Left hindlimb (tissue), 1 donor: ENCODE results near the gene SMYD3.
"Not testable (repeated sequence)": the region's sequence is repeated elsewhere in the genome, so short reads cannot be mapped to it uniquely, and the experiment has no call there.

Experiments used
- DNase-seq: peaks from one replicate; pipeline ENCODE4 v3.0.0-alpha.2; 2018

The SMYD3 gene

GRCh38 chr1:245740336-245740735 is 766.7 kb downstream of the SMYD3 start:
- DNase-seq = not testable (repeated sequence)

DNA sequence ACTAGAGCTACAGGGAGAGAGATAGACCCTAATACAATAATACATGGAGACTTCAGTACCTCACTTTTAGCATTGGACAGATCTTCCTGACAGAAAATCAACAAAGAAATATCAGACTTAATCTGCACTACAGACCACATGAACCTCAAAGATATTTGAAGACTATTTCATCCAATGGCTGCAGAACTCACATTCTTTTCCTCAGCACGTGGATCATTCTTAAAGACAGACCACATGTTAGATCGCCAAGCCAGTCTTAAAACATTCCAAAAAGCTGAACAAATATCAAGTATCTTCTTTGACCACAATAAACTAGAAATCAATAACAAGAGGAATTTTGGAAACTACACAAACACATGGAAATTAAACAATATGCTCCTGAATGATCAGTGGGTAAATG is 776.3 kb downstream of the SMYD3 start:
- no peak for DNase-seq

DNA sequence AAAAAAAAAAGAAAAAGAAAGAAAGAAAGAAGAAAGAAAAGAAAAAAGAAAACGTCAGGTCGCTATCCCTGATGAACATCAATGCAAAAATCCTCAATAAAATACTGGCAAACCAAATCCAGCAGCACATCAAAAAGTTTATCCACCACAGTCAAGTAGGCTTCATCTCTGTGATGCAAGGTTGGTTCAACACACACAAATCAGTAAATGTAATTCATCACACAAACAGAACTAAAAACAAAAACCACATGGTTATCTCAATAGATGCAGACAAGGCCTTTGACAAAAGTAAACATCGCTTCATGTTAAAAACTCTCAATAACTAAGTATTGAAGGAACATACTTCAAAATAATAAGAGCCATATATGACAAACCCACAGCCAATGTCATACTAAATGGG is 779.0 kb downstream of the SMYD3 start:
- DNase-seq = not testable (repeated sequence)

DNA sequence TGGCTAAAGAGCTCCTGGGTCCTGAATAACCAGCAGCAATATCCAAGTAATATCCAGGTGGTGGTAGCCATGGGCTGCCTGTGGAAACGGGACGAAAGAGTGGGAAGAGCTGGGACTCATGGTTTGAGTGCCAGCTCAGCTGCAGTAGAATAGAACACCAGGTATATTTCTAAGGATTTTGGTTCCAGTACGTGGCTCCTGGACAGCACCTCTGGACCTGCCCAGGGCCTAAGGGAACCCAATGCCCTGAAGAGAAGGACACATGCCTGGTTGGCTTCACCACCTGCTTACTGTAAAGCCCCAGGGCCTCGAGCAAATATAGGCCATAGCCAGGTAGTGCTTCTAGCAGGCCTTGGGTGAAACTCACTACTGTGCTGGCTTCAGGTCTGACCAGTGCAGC is 785.6 kb downstream of the SMYD3 start:
- DNase-seq = no peak

DNA sequence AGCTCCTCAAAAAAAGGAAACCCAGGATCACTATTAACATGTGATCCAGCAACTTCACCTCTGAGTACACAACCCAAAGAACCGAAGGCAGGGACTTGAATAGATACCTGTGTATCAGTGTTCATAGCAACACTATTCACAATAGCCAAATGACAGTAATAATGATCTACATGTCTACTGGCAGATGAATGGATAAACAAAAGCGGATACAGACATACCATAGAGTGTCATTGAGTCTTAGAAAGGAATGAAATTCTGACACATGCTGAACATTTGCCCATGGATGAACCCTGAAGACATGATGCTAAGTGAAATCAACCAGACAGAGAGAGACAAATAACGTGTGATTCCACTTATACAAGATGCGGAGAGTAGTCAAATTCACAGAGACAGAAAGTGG is 788.1 kb downstream of the SMYD3 start:
- DNase-seq = no peak

DNA sequence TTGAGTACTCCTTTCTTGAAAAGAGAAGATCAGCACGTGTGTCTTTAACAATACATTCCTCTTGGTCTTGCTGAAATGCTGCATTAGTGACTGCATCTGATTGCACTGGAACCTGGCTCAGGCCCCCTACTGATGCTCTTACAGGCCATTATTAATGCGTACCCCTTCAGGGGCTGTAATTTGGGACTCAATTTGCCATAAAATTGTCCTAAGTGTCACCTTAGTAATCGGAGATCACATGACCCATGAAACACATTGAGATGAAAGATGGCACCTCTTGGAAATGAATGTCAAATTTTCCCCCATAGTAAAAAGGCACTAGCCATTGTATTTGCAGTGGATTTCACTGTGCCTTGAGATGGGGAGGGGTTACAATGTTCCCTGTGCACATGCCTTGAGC is 789.0 kb downstream of the SMYD3 start:
- DNase-seq = no peak

DNA sequence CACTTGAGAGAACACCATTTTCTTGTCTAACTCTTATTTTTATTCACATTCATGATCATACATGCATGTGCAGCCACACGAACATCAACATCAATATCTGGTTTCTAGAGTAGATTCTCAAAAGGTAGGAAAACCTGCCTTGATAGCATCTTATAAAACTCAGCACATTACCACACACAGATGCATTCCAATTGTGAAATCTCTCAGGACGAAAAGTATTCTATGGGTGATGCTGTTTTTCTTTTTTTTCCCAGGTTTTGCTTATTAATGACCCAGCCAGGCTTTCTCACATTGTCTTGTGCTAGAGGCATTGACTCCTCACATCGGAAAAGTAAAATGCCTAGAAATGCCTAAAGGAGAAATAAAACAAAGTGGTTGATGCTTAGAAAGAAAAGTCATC is 789.5 kb downstream of the SMYD3 start:
- DNase-seq = no peak

DNA sequence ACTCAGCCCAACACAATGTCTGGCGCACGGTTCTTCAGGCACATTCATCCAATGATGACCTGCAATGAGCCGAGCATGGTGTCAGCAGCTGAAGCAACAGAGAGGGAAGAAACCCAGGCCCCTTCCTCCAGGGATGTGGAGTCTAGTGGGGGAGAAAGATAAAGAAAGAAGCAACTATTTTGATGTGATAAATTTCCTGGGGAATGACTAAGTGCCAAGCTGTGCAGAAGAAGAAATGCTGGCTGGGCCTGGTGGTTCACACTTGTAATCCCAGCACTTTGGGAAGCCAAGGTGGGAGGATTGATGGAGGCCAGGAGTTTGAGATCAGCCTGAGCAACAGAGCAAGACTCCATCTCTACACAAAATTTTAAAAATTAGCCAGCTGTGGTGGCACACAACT is 790.5 kb downstream of the SMYD3 start:
- no peak for DNase-seq

GRCh38 chr1:245715970-245716369 is 791.1 kb downstream of the SMYD3 start:
- DNase-seq = no peak

DNA sequence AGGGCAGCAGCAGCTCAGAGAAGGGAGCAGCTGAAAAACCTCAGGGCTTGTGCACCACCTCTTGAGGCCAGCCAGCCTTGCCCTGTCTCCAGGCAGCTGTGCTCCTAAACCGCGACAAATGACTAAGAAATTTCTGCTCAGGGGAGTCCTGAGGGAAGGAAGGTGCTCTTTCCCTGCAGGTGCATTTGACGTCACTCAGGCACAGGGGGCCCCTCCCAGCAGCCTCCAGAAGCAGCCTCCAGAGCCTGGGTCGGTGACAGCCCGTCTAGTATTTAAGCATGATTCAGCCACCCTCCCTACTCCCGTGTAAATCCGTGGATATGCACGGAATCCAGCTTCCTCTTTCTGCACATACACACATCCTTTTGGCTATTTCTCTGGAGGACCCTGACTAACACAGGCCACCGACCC is 791.8 kb downstream of the SMYD3 start:
- DNase-seq = no peak

DNA sequence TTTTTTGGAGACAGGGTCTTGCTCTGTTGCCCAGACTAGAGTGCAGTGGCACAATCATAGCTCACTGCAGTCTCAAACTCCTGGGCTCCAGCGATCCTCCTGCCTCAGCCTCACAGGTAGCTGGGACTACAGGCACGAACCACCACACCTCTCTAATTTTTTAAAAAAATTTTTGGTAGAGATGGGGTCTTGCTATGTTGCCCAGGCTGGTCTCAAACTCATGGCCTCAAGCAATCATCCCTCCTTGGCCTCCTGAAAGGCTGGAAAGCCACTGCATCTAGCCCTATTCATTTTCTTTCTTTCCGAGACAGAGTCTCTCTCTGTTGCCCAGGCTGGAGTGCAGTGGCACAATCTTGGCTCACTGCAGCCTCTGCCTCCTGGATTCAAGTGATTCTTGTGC is 793.1 kb downstream of the SMYD3 start:
- DNase-seq = not testable (repeated sequence)

- DNase-seq = no peak
Measured at GRCh38 chr1:245710961-245711903, 795.8 kb downstream of the SMYD3 start.

GRCh38 chr1:245707941-245708340 is 799.1 kb downstream of the SMYD3 start:
- DNase-seq = no peak

DNA sequence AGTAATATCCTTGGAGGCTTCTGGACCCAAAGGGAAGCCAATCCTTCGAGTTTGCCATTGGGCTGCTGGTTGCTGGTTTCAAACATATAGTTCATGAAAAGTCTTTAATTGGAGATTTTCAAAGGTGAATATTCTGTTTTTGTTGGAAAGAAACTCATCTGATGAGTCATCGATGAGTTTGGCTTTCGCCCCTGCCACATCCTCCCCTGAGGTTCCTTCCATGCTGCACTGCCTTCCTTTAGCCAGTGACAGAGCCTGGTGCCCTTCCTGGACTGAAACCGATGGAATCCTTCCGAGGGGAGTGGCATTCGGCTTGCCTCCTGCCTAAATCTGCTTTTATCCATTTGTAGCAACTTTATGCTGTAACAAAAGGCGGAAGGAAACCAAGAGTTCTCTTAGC is 802.3 kb downstream of the SMYD3 start:
- DNase-seq = no peak

- DNase-seq = no peak
Measured at GRCh38 chr1:245704341-245704740, 802.7 kb downstream of the SMYD3 start.

DNA sequence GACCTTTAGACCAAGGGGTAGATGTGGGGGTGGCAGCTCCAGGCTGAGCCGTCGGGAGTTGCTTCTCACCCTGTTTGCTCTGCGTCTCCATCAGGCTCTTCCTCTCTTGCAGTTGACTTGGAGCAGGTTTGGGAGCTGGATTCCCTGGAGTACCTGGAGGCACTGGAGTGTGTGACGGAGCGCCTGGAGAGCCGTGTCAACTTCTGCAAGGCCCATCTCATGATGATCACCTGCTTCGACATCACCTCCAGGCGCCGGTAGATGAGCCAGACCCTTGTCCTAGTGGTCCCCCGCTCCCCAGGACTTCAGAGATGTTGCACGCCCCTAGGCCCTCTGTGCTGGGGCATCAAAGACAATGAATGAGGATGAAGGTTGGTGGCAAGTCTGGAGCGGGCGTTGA is 804.7 kb downstream of the SMYD3 start:
- no peak for DNase-seq

DNA sequence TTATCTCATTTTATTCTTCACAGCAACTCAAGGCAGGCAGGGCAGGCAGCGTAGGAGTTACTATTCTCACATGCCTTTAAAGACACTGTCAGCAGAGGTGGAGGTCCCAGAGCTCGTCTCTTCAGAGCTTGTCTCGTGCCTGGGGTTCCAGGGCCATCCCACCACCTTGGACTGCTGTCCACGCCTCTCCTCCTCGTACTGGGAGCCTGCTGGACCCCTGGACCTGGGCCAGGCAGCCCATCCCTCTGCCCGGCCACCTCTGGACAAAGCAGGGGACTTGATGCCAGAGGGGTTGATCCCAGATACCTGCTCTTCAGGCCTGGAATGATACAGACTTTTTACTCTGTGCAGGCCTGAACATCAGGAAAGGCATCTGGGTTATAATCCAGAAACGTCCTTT is 805.4 kb downstream of the SMYD3 start:
- DNase-seq = no peak

- no peak for DNase-seq
Measured at GRCh38 chr1:245700631-245701030, 806.4 kb downstream of the SMYD3 start.
